ENCODE results near the gene MRC2. TPM values are rescaled to one million over a fixed set of nuclear protein-coding genes. Genes with fewer than 3 reads are reported as not detected.

Gene MRC2
- total and polyA plus RNA-seq, 2 of the 13 experiments (the other 11 are each of a cell fraction or from before 2014, with no cell fraction given) = not detected

DNA sequence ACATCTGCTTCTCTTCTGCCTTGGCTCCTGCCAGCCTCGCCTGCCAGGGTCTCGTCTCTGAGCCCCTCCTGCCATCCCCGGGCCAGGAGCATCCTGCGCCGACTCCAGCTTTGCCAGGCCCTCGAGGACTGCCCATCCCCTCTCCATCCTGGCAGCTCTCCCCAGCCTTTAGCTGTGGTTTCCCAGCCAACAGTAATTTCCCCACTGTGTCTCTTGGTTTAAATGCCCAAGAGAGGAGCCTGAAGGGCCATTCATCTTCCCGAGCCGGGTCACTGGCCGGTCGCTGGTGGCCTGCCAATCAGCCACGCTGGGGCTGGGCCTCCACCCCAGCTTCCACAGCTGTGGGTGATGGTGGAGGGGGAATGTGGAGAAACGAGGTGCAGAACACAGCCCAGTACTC, 47.8 kb downstream of the MRC2 start:
- Histone ChIP-seq H3K4me1 (ENCODE audit: insufficient read depth, low read length) (peaks cover 5% of the 10 kb centered on the region; the same call in 1 of the 2 replicates), H4K20me1 (ENCODE audit: insufficient read depth, low read length) (no peaks in the 10 kb centered on the region), H3K4me3 (replicated peaks in 1 of 3; ENCODE audit: insufficient read depth in 1 of 3, low read depth in 2 of 3, low read length in 3 of 3) (no peak overlapping the region), H3K79me2 (ENCODE audit: insufficient read depth, low read length) (no peaks in the 10 kb centered on the region), H2AFZ (ENCODE audit: low read length) (no peak overlapping the region), H3K27ac (ENCODE audit: extremely low read length, insufficient read depth, low read length) (no peak overlapping the region), H3K36me3 (replicated peaks in 1 of 2; ENCODE audit: control insufficient read depth in 1 of 2, insufficient read depth in 2 of 2, low read length in 2 of 2) (no peaks in the 10 kb centered on the region), H3K27me3 (ENCODE audit: control insufficient read depth in 1 of 2, insufficient read depth in 2 of 2, low read length in 2 of 2) (peaks cover 5 to 59% of the 10 kb centered on the region in 2 experiments; a peak in 3 of 5 replicates), H3K9me3 (ENCODE audit: low read length) (no peaks in the 10 kb centered on the region), H3K4me2 (ENCODE audit: low read depth, low read length) (no peak overlapping the region), H3K9ac (ENCODE audit: insufficient read depth, low read depth, low read length) (no peak overlapping the region)
- intact Hi-C loops (cut with micrococcal nuclease; ENCODE audit: unreplicated experiment) = no loop called here
- ChIA-PET POLR2A (no interaction called here), CTCF (ENCODE audit: low intra/inter-chr PET ratio, low total read pairs) (no interaction called here)
- 16% methylated on average over 10 of the region's 12 CpGs for WGBS (ENCODE audit: low lambda C conversion rate)
- TF ChIP-seq REPIN1 (CRISPR knock-in tag; IDR thresholded peaks at IDR 0.05; ENCODE audit: borderline replicate concordance, low read depth) = no peak
- TF ChIP-seq AHR (CRISPR knock-in tag; IDR thresholded peaks at IDR 0.05) = no peak
- no peak for TF ChIP-seq ESRRA (CRISPR knock-in tag; IDR thresholded peaks at IDR 0.05; ENCODE audit: low read depth)
- no peak for TF ChIP-seq ZNF17 (CRISPR knock-in tag; IDR thresholded peaks at IDR 0.05)
- DNase-seq (ENCODE audit: low spot score) (no peak), FAIRE-seq (no peak), ATAC-seq (no peak)
- in situ Hi-C loops (cut with HindIII; ENCODE audit: extremely low pct_ligation_motif_present, low pct_unique_long_range_greater_than_20kb) = no loop called here
- no TSS peak for BruUV-seq (replicated peaks)

DNA sequence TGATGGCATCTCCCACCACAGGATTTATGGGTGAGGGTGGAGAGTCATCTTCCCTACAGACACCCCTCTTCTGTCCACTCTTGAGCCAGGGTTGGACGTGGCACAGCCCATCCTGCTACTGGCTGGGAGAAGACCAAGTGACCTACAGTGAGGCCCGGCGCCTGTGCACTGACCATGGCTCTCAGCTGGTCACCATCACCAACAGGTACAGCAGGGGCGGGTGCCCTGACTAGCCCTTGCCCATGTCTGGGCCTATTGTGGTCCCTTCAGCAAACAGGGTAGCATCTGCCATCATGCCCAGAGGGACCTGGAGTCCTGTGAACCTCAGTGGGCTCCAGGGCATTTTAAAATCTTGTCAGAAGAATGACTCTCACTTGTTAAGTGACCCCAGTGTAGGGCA, 48.2 kb downstream of the MRC2 start:
- in situ Hi-C loops (cut with HindIII; ENCODE audit: extremely low pct_ligation_motif_present, low pct_unique_long_range_greater_than_20kb) = no loop called here
- FAIRE-seq (no peak), ATAC-seq (no peak), DNase-seq (ENCODE audit: low spot score) (no peak)
- H3K4me3 ChIP-seq (replicated peaks in 1 of 3; ENCODE audit: insufficient read depth in 1 of 3, low read depth in 2 of 3, low read length in 3 of 3) = no peak overlapping the region
- BruUV-seq (replicated peaks) = no TSS peak
- TF ChIP-seq PRDM10 (CRISPR knock-in tag; IDR thresholded peaks at IDR 0.05; ENCODE audit: low read depth) = no peak
- TF ChIP-seq ZSCAN25 (CRISPR knock-in tag; IDR thresholded peaks at IDR 0.05) = no peak
- no peak for TF ChIP-seq MXD1 (CRISPR knock-in tag; IDR thresholded peaks at IDR 0.05)
- TF ChIP-seq TEF (CRISPR knock-in tag; IDR thresholded peaks at IDR 0.05) = no peak
- no peak for TF ChIP-seq ZMYM3 (CRISPR knock-in tag; IDR thresholded peaks at IDR 0.05)
- no peak for TF ChIP-seq MYNN (CRISPR knock-in tag; IDR thresholded peaks at IDR 0.05; ENCODE audit: low read depth)
- no peak for TF ChIP-seq KDM1A (CRISPR knock-in tag; IDR thresholded peaks at IDR 0.05)
- intact Hi-C loops (cut with micrococcal nuclease; ENCODE audit: unreplicated experiment) = no loop called here
- H3K27me3 ChIP-seq (ENCODE audit: control insufficient read depth in 1 of 2, insufficient read depth in 2 of 2, low read length in 2 of 2) = peaks cover 5 to 57% of the 10 kb centered on the region in 2 experiments; a peak in 3 of 5 replicates
- H4K20me1 ChIP-seq (ENCODE audit: insufficient read depth, low read length) = no peaks in the 10 kb centered on the region
- H3K4me2 ChIP-seq (ENCODE audit: low read depth, low read length) = no peak overlapping the region
- WGBS (ENCODE audit: low lambda C conversion rate) = 8% methylated on average over 4 of the region's 4 CpGs
- ChIA-PET POLR2A (no interaction called here), CTCF (ENCODE audit: low intra/inter-chr PET ratio, low total read pairs) (no interaction called here)
- no peaks in the 10 kb centered on the region for H3K9me3 ChIP-seq (ENCODE audit: low read length)
- H2AFZ ChIP-seq (ENCODE audit: low read length) = no peak overlapping the region
- no peak overlapping the region for H3K27ac ChIP-seq (ENCODE audit: extremely low read length, insufficient read depth, low read length)
- H3K36me3 ChIP-seq (replicated peaks in 1 of 2; ENCODE audit: control insufficient read depth in 1 of 2, insufficient read depth in 2 of 2, low read length in 2 of 2) = no peaks in the 10 kb centered on the region
- H3K4me1 ChIP-seq (ENCODE audit: insufficient read depth, low read length) = peaks cover 5% of the 10 kb centered on the region; the same call in 1 of the 2 replicates
- H3K79me2 ChIP-seq (ENCODE audit: insufficient read depth, low read length) = no peaks in the 10 kb centered on the region
- no peak overlapping the region for H3K9ac ChIP-seq (ENCODE audit: insufficient read depth, low read depth, low read length)

All from HepG2 (cell line).